GM12873 (cell line): ENCODE data around the gene SNX13.

Experiments
- TF ChIP-seq, protein P1 (sequence below): IDR thresholded peaks from 2 replicates; pipeline ENCODE4 v1.5.1; 2012; ENCODE audit warnings: low read depth, mild to moderate bottlenecking, moderate library complexity, low read length, control low read depth; ENCODE audit not compliant: insufficient read depth; ENCODE audit errors: missing control alignments

SNX13 gene

DNA sequence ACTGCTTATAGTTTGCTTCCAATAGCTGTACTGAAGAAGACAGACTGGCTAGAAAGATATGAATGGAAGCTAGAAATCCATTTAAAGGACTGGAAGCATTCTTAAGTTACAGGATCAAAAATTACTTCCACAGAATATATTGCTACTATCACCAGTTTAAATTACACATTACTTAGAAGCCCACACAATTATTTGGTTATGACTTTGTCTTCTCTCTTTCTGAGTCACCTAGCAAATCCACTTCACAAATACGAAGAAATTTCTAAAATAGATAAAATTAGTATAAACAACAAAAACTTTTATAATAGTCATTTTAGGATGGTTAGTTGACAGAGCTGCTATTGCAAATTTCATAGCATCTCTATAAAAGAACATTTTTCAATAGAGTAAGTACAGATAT, 108.1 kb downstream of the SNX13 start:
- TF ChIP-seq, protein P1, sequence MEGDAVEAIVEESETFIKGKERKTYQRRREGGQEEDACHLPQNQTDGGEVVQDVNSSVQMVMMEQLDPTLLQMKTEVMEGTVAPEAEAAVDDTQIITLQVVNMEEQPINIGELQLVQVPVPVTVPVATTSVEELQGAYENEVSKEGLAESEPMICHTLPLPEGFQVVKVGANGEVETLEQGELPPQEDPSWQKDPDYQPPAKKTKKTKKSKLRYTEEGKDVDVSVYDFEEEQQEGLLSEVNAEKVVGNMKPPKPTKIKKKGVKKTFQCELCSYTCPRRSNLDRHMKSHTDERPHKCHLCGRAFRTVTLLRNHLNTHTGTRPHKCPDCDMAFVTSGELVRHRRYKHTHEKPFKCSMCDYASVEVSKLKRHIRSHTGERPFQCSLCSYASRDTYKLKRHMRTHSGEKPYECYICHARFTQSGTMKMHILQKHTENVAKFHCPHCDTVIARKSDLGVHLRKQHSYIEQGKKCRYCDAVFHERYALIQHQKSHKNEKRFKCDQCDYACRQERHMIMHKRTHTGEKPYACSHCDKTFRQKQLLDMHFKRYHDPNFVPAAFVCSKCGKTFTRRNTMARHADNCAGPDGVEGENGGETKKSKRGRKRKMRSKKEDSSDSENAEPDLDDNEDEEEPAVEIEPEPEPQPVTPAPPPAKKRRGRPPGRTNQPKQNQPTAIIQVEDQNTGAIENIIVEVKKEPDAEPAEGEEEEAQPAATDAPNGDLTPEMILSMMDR: no peak

DNA sequence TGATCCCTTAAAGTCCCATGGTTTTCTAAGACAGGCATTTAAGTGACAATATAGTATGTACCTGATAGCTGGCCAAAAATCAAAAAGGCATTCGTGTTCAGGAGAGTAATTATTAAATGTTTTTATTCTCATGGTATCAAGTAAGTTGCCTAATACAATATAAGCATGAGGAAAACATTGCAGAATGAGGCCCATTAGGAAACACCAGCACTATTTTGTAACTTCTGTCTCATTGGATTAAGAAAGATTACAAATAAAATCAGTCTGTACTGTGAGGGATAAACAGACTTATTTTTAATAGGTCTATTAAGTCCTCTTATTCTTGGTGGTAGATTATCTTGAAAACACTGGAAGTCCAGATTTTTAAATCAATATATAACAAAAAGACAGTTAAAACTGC, 110.1 kb downstream of the SNX13 start:
- TF ChIP-seq, protein P1: no peak

DNA sequence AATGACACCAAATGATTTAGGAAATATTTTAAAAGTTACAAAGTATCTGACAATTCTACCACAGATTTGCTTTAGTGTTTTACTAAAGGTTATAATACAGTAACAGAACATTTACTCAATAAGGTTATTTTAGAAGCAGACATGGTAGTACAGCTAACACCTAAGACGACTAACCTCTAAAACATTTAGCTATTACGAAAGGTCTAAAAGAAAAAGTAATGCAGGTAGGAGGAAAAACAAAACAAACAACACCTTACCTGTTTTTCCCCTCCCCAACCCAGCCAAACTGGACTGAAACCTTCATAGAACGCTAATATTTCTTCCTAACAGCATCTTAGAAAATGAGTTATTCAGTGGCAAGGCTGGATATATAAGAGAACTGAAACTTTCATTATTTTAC, 111.3 kb downstream of the SNX13 start:
- TF ChIP-seq, protein P1: no peak

DNA sequence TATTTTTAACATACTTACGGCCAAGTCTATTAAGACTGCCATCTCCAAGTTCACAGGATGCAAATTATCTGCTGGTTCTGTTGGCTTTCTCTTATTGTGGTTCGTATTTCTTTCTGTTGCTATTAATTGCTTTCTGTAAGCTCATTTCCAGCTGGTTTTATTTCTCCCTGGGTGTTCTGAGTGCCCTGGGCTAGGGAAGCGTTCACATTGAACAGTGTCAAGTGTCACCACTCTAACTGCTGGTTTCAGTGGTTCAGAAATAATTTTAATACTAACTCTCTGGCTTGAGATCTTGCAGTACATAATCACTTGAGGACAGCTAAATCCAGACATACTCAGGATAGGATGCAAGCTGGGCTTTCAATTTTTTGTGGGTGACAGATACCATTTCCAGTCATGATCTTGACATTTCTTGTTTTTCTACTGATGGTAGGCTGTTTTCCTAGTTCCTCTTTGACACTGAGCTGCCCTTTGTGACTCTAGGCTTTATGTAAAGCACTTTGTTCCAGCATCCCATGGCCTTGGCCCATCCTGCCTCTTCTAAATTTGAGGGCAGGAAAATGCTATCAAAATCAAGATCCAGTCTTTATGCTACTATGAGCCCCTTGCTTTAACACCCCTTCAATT, 117.6 kb downstream of the SNX13 start:
- TF ChIP-seq, protein P1: no peak

DNA sequence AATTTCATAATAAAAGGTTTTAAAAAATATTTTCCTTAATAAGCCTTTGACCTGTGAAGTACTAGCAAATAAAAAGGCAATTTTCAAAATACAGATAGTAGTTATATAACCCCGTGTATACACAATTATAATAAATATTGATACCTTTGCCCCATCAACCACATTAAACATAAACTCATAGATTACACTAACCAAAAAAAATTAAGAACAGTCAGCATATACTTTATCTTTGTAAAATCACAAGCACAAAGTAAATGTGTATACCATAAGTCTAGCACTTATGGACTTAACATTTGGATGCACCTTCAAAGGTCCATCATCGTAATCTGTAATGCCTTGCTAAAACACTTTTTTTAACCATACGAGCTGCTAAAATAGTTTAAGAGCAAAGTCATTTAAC, 123.4 kb downstream of the SNX13 start:
- TF ChIP-seq, protein P1: no peak

DNA sequence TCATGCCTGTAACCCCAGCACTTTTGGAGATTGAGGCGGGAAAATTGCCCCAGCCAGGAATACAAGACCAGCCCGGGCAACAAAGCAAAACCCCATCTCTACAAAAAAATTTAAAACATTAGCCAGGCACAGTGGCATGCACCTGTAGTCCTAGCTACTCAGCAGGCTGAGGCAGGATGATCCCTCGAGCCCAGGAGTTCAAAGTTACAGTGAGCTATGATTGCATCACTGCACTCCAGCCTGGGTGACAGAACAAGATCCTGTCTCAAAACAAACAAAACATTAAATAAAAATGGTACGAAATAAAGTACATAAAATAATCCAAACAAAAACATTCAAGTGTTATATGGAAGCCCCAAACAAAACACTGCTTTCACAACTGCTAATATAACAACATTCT, 125.0 kb downstream of the SNX13 start:
- TF ChIP-seq, protein P1: no peak

DNA sequence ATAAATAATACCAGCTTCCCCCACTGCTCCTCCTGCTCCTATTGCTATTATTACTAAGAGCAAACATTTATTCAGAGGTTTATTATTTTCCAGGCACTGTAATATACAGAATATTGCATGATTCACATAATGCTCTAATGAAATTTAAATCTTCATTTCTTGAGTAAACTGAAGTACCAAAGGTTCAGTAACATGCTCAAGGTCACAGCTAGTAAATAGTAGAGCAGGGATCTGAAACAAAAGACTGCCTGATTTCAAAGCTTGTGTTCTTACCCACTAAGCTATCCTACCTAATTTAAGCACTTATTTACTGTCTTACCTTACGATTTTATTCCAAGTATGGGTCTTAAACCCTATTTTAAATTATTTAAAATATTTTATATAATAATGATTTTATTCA, 126.2 kb downstream of the SNX13 start:
- TF ChIP-seq, protein P1: no peak
